ENCODE results near the gene ITPKC.
"Not testable (repeated sequence)": the region's sequence is repeated elsewhere in the genome, so short reads cannot be mapped to it uniquely, and the experiment has no call there.

Gene ITPKC

DNA sequence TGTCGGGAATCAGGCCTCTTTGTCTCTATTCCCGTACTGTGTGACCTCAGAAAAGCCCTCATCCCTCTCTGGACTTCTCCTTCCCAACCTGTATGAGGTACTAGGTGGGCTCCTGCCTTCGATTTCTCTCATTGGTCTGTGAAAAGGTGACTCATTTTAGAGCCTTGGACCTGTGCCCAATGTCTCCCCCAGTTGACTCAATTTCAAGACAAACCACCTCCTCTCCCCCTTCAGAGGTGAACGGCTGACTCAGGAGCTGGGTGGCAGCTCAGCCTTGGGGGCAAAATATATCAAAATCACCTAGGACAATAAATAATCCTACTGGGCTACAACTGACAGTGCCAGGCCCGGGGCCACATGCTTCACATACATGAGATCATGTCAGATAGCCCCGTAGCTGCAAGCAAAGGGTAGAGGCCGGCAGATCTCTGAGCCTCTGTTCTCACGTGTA lies 856 bp upstream of the ITPKC start:
- DNase-seq (ENCODE audit: low read depth) = peak; percentile 91

DNA sequence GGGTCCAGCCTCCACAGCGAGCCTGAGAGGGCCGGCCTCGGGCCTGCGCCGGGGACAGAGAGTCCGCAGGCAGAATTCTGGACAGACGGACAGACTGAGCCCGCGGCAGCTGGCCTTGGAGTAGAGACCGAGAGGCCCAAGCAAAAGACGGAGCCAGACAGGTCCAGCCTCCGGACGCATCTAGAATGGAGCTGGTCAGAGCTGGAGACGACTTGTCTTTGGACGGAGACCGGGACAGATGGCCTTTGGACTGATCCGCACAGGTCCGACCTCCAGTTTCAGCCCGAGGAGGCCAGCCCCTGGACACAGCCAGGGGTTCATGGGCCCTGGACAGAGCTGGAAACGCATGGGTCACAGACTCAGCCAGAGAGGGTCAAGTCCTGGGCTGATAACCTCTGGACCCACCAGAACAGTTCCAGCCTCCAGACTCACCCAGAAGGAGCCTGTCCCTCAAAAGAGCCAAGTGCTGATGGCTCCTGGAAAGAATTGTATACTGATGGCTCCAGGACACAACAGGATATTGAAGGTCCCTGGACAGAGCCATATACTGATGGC lies 490 bp downstream of the ITPKC start:
- DNase-seq (ENCODE audit: low read depth) = peak; percentile 64

DNA sequence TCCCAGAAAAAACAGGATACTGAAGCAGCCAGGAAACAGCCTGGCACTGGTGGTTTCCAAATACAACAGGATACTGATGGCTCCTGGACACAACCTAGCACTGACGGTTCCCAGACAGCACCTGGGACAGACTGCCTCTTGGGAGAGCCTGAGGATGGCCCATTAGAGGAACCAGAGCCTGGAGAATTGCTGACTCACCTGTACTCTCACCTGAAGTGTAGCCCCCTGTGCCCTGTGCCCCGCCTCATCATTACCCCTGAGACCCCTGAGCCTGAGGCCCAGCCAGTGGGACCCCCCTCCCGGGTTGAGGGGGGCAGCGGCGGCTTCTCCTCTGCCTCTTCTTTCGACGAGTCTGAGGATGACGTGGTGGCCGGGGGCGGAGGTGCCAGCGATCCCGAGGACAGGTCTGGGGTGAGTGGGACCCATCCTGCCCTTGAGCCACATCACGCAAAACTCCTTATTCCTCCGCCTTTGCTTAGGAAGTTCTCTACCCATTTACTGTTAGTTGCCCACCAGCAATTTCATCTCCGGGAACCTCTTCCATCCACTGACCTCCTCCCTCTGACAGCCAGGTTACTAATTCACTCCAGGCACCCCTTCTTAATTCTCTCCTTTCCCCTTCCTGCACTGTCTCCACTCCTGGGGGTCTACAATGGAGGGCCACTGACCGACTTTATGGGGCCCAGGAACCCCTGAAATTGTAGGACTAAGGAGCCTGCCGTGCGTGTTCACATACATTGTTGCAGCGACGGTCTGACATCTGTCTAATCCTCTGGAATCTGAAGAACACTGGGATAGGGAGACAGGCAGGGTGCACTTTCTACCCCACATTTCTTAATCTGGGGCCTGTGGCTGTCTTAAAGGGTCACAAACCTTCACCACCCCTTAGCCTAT lies 1.2 kb downstream of the ITPKC start:
- DNase-seq (ENCODE audit: low read depth) = peak; percentile 31

DNA sequence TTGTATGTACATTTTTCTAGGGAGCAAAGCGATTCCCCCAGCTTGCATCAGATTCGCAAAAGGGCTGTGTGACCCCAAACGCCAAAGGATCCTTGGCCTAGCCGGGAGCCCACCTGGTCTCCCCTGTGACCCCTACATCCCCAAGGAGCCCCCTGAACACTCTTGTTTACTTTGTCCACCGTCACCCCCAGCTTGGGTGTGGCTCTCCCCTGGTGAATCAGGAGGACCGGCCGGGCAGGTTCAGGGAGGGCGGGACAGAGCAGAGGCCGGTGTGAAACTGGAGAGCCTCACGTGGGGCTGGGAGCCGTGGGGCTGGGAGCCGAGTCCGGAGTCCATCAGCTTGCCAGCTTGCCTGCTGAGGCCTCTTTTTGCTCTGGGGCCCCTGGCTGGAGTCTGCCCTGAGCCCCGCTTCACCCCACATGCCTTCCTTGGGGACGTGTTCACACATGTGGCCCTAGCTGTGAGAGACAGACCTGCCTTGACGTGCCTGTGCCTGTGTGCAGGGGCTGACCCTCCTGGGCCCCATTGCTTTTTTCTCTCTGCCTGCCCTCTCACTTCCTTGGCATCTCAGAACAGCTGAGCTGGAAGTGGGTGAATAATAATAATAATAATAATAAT lies 2.0 kb downstream of the ITPKC start:
- peak; percentile 60 for DNase-seq (ENCODE audit: low read depth)

DNA sequence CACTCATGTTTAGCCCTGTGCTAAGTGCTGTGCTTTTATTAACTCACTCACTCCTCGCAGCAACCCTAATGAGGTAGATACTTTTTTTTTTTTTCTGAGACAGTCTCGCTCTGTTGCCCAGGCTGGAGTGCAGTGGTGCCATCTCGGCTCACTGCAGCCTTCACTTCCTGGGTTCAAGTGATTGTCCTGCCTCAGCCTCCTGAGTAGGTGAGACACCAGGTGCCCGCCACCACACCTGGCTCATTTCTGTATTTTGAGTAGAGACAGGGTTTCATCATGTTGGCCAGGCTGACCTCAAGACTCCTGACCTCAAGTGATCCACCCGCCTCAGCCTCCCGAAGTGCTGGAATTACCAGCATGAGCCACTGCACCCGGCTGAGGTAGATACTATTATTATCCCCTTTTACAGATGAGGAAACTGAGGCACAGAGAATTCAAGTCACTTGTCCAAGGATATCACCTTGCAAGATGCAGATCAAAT lies 2.5 kb downstream of the ITPKC start:
- no peak for DNase-seq (ENCODE audit: low read depth)

DNA sequence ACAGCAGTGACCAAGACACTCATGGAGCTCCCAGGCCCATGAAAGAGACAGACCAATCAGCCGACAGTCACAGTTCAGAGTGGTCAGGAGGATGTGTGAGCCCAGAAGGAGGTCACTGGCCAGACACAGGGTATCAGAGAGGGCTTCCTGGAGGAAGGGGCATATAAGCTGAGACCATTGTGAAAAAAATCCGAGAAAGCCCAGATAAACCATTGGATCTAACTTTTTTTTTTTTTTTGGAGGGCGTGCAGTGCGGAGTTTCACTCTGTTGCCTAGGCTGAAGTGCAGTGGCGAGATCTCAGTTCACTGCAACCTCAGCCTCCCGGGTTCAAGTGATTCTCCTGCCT lies 4.2 kb downstream of the ITPKC start:
- DNase-seq (ENCODE audit: low read depth) = no peak

DNA sequence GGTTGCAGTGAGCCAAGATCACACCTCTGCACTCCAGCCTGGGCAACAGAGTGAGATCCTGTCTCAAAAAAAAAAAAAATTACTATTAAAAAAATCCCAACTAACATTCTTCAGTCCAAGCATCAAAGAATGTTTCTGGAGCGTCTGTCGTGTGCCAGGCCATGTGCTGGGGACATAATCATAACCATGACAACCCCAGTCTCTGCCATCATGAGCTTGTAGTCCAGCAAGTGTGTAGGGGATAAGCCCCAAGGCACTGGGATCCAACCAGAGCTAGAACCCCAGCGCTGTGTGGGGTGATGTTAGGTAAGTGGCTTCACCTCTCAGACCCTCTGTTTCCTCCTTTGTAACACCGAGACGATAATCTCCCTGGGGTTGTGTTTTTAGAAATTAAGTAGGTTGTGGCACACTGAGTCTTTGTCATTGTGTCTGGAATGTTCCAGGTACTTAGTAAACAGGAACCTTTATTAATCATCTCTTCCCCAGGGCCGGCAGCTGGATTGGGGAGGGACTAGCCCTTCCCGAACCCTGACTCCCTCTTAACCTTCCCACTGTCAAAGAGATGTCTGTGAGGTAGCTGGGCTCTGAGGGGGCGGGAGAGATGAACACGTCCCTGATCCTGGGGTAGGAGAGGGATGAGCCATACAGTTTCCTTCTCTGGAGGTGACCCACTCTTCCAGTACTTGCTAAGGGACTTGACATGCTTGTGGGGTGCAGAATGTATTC lies 5.2 kb downstream of the ITPKC start:
- DNase-seq (ENCODE audit: low read depth) = peak; percentile 66

DNA sequence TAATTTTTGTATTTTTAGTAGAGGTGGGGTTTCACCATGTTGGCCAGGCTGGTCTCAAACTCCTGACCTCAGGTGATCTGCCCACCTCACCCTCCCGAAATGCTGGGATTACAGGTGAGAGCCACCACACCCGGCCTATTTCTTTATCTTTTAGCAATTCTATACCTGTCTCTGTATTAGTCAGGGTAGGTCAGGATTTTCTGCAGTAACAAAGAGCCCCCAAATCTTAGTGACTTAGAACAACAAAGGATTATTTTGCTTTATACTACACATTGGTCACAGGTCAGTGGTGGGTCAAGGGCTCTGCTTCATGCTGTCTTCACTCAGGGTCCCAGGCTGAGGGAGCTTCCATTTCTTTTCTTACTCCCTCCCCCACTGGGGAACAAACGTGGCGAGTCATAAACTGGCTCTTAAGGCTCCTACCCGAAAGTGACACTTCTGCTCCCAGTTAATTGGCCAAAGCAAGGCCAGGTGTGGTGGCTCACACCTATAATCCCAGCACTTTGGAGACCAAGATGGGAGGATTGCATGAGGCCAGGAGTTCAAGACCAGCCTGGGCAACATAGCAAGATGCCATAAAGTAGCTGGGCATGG lies 6.8 kb downstream of the ITPKC start:
- DNase-seq (ENCODE audit: low read depth) = no peak

DNA sequence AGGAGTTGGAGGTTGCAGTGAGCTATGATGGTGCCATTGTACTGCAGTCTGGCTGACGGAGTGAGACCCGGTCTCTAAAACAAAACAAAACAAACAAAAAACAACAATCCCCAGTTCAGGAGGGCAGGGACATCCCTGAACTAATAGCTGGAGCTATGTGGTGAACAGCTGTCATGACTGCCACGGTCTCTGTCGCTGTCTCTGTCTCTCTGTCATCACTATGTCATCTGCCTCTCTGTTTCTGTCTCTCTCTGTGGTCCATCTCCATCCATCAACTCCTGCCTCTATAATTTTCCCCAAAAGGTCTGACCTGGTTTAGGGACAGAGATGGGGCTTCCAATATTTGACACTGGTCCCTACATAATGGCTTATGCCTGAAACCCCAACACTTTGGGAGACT lies 7.4 kb downstream of the ITPKC start:
- DNase-seq (ENCODE audit: low read depth) = no peak

DNA sequence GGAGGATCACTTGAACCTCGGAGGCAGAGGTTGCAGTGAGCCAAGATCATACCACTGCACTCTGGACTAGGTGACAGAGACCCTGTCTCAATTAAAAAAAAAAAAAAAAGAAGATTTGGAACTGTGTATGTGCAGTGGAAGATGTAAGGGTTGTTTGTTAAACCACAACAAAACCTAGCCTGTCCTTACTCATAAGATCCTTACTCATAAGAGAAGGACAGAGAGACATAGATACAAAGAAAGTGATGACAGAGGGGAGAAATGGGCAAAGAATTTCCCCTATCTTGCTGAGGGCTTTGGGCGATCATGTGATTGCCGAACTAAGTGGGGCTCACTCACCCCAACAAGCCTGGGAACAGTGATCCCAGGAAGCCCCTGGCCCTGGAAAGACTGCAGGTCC lies 7.9 kb downstream of the ITPKC start:
- no peak for DNase-seq (ENCODE audit: low read depth)

DNA sequence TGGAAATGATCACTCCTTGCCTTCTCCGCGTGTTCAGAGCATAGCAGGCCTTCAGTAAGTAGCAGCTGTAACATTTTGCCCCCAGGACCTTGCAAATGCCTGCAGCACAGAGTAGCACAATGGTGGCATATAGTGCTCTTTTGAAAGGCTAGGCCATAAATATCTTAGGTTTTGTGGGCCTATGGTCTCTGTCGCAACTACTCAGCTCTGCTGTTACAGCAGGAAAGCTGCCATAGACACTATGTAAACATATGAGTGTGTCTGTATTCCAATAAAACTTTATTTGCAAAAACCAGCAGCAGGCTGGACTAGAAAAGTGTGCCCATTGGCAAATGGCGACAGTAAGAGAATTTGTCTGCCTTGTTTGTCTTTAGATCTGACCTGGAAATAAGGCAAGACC lies 9.4 kb downstream of the ITPKC start:
- DNase-seq (ENCODE audit: low read depth) = peak; percentile 27

DNA sequence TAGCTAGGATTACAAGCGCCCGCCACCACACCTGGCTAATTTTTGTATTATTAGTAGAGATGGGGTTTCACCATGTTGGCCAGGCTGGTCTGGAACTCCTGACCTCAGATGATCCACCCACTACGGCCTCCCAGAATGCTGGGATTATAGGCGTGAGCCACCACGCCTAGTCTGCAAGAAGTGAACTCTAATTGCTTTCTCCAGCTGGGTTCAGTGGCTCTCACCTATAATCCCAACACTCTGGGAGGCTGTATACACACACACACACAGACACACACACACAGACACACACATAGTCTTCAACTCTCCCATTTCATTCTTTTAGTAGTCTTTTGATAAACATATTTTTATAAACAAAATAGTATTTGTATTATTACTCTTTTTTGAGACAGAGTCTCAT lies 13.2 kb downstream of the ITPKC start:
- DNase-seq (ENCODE audit: low read depth) = not testable (repeated sequence)

DNA sequence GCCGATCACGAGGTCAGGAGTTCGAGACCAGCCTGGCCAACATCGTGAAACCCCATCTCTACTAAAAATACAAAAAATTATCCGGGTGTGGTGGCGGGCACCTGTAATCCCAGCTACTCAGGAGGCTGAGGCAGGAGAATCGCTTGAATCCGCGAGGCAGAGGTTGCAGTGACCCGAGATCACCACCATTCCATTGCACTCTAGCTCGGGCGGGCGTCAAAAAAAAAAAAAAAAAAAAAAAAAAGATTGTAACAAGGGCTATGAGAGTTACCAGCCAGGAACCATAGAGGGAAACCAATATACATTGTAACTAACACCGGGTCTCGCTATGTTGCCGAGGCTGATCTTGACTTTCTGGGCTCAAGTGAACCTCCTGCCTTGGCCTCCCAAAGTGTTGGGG lies 15.4 kb downstream of the ITPKC start:
- DNase-seq (ENCODE audit: low read depth) = not testable (repeated sequence)

DNA sequence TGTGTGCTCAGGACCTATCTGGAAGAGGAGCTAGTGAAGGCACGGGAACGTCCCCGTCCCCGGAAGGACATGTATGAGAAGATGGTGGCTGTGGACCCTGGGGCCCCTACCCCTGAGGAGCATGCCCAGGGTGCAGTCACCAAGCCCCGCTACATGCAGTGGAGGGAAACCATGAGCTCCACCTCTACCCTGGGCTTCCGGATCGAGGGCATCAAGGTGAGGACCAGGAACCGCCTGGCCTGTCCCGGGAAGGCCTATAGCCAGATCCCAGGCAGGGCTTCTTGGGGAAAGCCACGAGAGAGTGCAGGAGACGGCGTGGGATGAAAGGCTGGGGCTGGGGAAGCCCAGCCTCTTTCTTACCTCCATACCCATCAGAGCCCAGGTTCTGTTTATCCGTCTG lies 16.2 kb downstream of the ITPKC start:
- DNase-seq (ENCODE audit: low read depth) = no peak

DNA sequence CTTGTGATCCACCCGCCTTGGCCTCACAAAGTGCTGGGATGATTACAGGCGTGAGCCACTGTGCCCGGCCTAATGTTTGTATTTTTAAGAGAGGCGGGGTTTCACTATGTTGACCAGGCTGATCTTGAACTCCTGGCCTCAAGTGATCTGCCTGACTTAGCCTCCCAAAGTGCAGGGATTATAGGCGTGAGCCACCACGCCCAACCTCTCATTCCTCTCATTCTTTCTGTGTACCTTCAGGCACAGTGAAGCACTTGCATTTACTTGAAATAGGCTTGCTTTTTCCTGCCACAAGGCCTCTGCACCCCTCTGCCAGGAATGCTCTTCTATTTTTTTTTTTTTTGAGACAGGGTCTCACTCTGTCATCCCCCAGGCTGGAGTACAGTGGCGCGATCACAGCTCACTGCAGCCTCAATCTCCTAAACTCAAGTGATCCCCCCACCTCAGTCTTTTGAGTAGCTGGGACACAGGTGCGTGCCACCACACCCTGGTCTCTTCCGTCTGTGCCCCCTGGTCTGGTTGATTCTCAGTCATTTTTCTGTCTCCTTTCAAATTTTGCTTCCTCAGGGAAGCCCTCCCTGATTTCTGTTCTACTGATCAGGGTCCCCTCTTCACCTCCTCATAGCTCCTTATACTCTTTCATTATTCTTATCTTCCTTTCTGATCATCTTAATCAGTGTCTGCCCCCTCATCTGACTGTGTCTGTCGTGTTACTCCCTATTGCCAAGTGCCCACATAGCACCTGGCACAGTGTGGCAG lies 18.3 kb downstream of the ITPKC start:
- DNase-seq (ENCODE audit: low read depth) = no peak

DNA sequence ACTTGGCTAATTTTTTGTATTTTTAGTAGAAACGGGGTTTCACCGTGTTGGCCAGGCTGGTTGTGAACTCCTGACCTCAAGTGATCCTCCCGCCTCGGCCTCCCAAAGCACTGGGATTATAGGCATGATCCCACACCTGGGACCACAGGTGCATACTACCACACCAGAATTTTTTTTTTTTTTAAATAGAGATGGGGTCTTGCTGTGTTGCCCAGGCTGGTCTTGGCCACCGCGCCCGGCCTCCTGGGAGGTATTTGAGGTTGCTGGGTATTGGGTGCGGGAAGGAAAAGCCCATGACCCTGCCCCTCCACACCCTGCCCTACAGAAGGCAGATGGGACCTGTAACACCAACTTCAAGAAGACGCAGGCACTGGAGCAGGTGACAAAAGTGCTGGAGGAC lies 19.7 kb downstream of the ITPKC start:
- DNase-seq (ENCODE audit: low read depth) = no peak

DNA sequence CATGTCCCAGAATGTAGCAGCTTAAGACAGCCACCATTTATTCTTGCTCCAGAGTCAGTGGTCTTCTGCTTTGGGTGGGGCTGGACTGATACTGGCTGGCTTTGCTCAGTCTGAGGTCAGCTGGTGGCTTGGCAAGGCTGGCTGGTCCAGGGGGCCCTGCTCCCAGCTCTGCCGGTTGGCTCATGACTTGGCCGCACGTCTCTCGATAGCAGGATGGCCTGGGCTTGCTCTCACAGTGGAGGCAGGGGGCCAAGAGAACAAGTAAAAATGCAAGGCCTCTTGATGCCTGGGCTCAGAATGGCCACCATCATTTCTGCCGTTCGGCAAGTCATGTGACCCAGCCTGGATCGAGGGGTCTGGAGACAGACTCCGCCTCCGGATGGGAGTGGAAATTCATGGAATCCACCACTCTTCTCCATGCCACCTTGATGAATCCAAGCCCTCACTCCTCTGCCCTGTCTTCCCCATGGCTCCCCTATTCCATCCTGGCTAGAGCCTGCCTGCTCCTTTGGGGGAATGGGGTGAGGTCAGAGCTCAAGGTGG lies 20.3 kb downstream of the ITPKC start:
- no peak for DNase-seq (ENCODE audit: low read depth)

DNA sequence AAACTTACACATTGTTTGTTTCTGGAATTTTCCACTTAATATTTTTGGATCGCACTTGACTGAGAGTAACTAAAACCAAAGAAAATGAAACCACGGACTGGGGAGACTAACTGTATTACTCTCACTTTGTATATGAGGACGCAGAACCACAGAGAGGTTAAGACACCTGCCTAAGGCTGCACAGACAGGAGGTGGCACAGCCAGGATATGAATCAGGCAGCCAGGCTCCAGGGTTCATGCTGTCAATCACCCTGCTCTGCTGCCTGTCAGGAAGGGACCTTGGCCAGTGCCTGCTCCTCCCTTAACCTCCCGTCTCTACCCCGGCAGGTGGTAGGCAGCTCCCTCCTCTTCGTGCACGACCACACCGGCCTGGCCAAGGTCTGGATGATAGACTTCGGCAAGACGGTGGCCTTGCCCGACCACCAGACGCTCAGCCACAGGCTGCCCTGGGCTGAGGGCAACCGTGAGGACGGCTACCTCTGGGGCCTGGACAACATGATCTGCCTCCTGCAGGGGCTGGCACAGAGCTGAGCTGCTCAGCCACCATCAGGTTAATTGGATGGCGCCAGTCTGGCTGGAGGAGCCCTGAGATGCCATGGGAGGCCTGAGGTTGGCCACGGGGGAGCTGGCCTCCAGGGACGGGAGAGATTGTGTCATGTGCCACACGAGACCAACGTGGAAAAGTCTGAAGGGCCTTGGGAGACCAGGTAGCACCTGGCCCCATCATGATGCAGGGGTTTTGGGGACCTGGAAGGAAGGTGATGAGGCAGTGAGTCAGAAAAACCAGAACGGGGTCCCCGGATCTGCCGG lies 22.3 kb downstream of the ITPKC start:
- DNase-seq (ENCODE audit: low read depth) = no peak

DNA sequence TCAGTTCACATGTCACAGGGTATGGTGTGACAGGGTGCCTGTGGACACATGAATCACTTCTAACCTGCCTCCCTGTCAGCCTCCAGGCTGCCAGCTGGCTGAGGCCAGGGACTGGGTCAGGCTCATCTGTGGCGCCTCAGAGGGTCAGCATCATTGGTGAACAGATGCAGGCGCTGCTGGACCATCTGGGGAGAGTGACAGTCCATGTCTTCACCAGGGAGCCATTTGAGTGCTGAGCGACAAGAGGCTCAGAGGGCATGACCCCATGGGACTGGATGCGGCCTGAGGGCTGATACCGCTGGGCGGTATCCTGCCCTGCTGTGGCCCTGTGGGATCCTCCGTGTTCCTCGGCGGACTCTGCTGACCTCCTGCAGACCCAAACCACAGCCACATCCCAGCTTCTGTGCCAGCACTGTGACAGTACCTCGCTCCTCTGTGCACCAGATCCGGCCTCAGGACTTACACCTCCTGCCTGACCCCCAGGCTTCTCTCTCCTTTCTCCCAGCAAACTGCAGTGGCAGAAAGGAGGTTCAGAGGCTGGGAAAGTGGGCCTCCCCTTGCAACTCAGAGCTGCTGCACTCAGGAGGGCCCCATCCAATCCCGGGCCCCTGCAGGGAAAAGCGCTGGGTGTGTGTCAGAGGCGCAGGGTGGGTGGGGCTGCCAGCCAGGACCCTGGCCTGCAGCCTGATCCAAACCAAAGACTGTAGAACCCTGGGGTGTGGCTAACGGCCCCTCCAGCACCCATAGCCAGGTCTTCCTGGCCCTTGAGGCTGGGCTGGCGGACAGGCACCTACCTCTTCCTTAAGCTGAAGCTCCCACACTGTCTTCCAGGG lies 23.2 kb downstream of the ITPKC start:
- no peak for DNase-seq (ENCODE audit: low read depth)

All from iris pigment epithelial cell (primary cell).